ENCODE results near the gene SNX15.

DNA sequence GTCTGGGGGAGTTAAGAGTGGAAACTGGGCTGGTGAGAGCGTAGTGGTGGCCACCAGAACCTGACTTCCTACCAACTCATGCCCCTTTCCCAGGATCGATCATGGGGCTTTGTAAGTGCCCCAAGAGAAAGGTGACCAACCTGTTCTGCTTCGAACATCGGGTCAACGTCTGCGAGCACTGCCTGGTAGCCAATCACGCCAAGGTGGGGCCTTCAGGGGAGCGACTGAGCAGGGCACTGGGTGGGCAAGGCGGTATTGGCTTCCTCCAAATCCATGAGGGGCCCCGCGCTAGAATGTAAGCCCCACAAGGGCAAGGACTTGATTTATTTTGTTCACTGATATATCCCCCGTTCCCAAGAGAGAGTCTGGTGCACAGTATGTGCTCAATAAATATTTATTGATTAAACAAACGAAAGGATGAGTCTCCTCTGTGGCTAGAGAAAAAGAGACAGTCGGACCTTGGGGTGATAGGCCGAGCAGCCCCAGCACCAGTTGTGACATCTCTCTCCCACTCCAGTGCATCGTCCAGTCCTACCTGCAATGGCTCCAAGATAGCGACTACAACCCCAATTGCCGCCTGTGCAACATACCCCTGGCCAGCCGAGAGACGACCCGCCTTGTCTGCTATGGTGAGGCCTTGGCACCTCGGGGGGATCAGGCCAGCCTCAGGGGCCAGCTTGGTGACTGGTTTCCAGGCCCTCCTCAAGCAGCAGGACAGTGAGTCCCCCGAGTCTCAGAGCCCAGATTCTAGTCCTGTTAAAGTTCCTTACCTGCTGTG is 57.5 kb downstream of the SNX15 start:
- TF ChIP-seq POLR2A (IDR thresholded peaks at IDR 0.05) = no peak
- TF ChIP-seq, protein P1, sequence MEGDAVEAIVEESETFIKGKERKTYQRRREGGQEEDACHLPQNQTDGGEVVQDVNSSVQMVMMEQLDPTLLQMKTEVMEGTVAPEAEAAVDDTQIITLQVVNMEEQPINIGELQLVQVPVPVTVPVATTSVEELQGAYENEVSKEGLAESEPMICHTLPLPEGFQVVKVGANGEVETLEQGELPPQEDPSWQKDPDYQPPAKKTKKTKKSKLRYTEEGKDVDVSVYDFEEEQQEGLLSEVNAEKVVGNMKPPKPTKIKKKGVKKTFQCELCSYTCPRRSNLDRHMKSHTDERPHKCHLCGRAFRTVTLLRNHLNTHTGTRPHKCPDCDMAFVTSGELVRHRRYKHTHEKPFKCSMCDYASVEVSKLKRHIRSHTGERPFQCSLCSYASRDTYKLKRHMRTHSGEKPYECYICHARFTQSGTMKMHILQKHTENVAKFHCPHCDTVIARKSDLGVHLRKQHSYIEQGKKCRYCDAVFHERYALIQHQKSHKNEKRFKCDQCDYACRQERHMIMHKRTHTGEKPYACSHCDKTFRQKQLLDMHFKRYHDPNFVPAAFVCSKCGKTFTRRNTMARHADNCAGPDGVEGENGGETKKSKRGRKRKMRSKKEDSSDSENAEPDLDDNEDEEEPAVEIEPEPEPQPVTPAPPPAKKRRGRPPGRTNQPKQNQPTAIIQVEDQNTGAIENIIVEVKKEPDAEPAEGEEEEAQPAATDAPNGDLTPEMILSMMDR (IDR thresholded peaks at IDR 0.05) = no peak
- no peak for TF ChIP-seq EP300 (IDR thresholded peaks at IDR 0.05)
